Stimulated activated naive CD8-positive, alpha-beta T cell treated with anti-CD3 and anti-CD28 coated beads, Interleukin-15, Interleukin-2, amounts not matched to agents 100 ng/mL and 50 ng/mL, for 24 hours (primary cell): ENCODE data around the gene CHCHD4.

Experiments
- H3K27ac Mint-ChIP-seq: one replicate; pipeline ENCODE4 v1.8.0; 2021; ENCODE audit warnings: mild to moderate bottlenecking, mixed read lengths
- H3K27me3 Mint-ChIP-seq: one replicate; pipeline ENCODE4 v1.8.0; 2021; ENCODE audit warnings: mixed read lengths
- H3K36me3 Mint-ChIP-seq: one replicate; pipeline ENCODE4 v1.8.0; 2021; ENCODE audit warnings: low read depth, mixed read lengths
- H3K4me1 Mint-ChIP-seq: one replicate; pipeline ENCODE4 v1.8.0; 2021; ENCODE audit warnings: low read depth, mixed read lengths
- H3K4me3 Mint-ChIP-seq: one replicate; pipeline ENCODE4 v1.8.0; 2021; ENCODE audit warnings: mild to moderate bottlenecking, mixed read lengths
- H3K9me3 Mint-ChIP-seq: one replicate; pipeline ENCODE4 v1.8.0; 2021; ENCODE audit warnings: mixed read lengths

The CHCHD4 gene

GRCh38 chr3:14153663-14154062, 29.0 kb upstream of the CHCHD4 start:
- Mint-ChIP-seq H3K27ac (no peak overlapping the region), H3K9me3 (no peaks in the 10 kb centered on the region), H3K4me1 (peaks cover 5% of the 10 kb centered on the region), H3K4me3 (no peak overlapping the region), H3K36me3 (peaks cover 42% of the 10 kb centered on the region), H3K27me3 (no peaks in the 10 kb centered on the region)

GRCh38 chr3:14152963-14153355, 28.3 kb upstream of the CHCHD4 start:
- peaks cover 5% of the 10 kb centered on the region for H3K4me1 Mint-ChIP-seq
- no peak overlapping the region for H3K27ac Mint-ChIP-seq
- H3K36me3 Mint-ChIP-seq: peaks cover 36% of the 10 kb centered on the region
- H3K4me3 Mint-ChIP-seq: no peak overlapping the region
- H3K27me3 Mint-ChIP-seq: no peaks in the 10 kb centered on the region
- H3K9me3 Mint-ChIP-seq: no peaks in the 10 kb centered on the region

- Mint-ChIP-seq H3K36me3 (peaks cover 33% of the 10 kb centered on the region), H3K4me3 (no peak overlapping the region), H3K4me1 (peaks cover 5% of the 10 kb centered on the region), H3K27me3 (no peaks in the 10 kb centered on the region), H3K27ac (no peak overlapping the region), H3K9me3 (no peaks in the 10 kb centered on the region)
These were observed 27.7 kb upstream of the CHCHD4 start for GRCh38 chr3:14152233-14152962.

- Mint-ChIP-seq H3K27ac (no peak overlapping the region), H3K27me3 (no peaks in the 10 kb centered on the region), H3K4me1 (peaks cover 5% of the 10 kb centered on the region), H3K4me3 (no peak overlapping the region), H3K9me3 (no peaks in the 10 kb centered on the region), H3K36me3 (peaks cover 35% of the 10 kb centered on the region)
These were observed 26.9 kb upstream of the CHCHD4 start for GRCh38 chr3:14151471-14152083.

GRCh38 chr3:14150491-14151230, 26.0 kb upstream of the CHCHD4 start:
- H3K27me3 Mint-ChIP-seq: no peaks in the 10 kb centered on the region
- peaks cover 30% of the 10 kb centered on the region for H3K36me3 Mint-ChIP-seq
- no peaks in the 10 kb centered on the region for H3K9me3 Mint-ChIP-seq
- peaks cover 2% of the 10 kb centered on the region for H3K4me1 Mint-ChIP-seq
- peak overlapping the region; percentile 43 for H3K27ac Mint-ChIP-seq
- no peak overlapping the region for H3K4me3 Mint-ChIP-seq

- no peak overlapping the region for H3K4me3 Mint-ChIP-seq
- H3K9me3 Mint-ChIP-seq: no peaks in the 10 kb centered on the region
- H3K36me3 Mint-ChIP-seq: peaks cover 34% of the 10 kb centered on the region
- H3K4me1 Mint-ChIP-seq: peaks cover 4% of the 10 kb centered on the region
- peak overlapping the region; percentile 43 for H3K27ac Mint-ChIP-seq
- no peaks in the 10 kb centered on the region for H3K27me3 Mint-ChIP-seq
These were observed 25.4 kb upstream of the CHCHD4 start for GRCh38 chr3:14150078-14150477.

- Mint-ChIP-seq H3K9me3 (no peaks in the 10 kb centered on the region), H3K27ac (no peak overlapping the region), H3K27me3 (no peaks in the 10 kb centered on the region), H3K4me1 (peaks cover 21% of the 10 kb centered on the region), H3K36me3 (peaks cover 27% of the 10 kb centered on the region), H3K4me3 (no peak overlapping the region)
These were observed 23.6 kb upstream of the CHCHD4 start for GRCh38 chr3:14148041-14148985.

- Mint-ChIP-seq H3K4me1 (peaks cover 28% of the 10 kb centered on the region), H3K4me3 (no peak overlapping the region), H3K27ac (no peak overlapping the region), H3K27me3 (no peaks in the 10 kb centered on the region), H3K9me3 (no peaks in the 10 kb centered on the region), H3K36me3 (peaks cover 28% of the 10 kb centered on the region)
These were observed 22.9 kb upstream of the CHCHD4 start for GRCh38 chr3:14147617-14148016.

GRCh38 chr3:14147066-14147435, 22.4 kb upstream of the CHCHD4 start:
- no peak overlapping the region for H3K4me3 Mint-ChIP-seq
- peak overlapping the region; percentile 43 for H3K27ac Mint-ChIP-seq
- H3K9me3 Mint-ChIP-seq: no peaks in the 10 kb centered on the region
- H3K4me1 Mint-ChIP-seq: peaks cover 33% of the 10 kb centered on the region
- H3K36me3 Mint-ChIP-seq: peaks cover 28% of the 10 kb centered on the region
- H3K27me3 Mint-ChIP-seq: no peaks in the 10 kb centered on the region

- H3K36me3 Mint-ChIP-seq: peaks cover 34% of the 10 kb centered on the region
- H3K4me1 Mint-ChIP-seq: peaks cover 39% of the 10 kb centered on the region
- H3K27me3 Mint-ChIP-seq: no peaks in the 10 kb centered on the region
- no peak overlapping the region for H3K4me3 Mint-ChIP-seq
- H3K27ac Mint-ChIP-seq: no peak overlapping the region
- H3K9me3 Mint-ChIP-seq: no peaks in the 10 kb centered on the region
These were observed 21.9 kb upstream of the CHCHD4 start for GRCh38 chr3:14146381-14147065.

- Mint-ChIP-seq H3K27me3 (no peaks in the 10 kb centered on the region), H3K36me3 (peaks cover 32% of the 10 kb centered on the region), H3K4me1 (peaks cover 45% of the 10 kb centered on the region)
These were observed 21.2 kb upstream of the CHCHD4 start for GRCh38 chr3:14145670-14146380.

GRCh38 chr3:14145236-14145635, 20.6 kb upstream of the CHCHD4 start:
- Mint-ChIP-seq H3K4me1 (peaks cover 50% of the 10 kb centered on the region), H3K9me3 (no peaks in the 10 kb centered on the region), H3K27me3 (no peaks in the 10 kb centered on the region), H3K36me3 (peaks cover 37% of the 10 kb centered on the region), H3K4me3 (no peak overlapping the region), H3K27ac (peak overlapping the region; percentile 85)

More at GRCh38 chr3:14145670-14146380, 21.2 kb upstream of the CHCHD4 start:
- H3K9me3 Mint-ChIP-seq: no peaks in the 10 kb centered on the region
- no peak overlapping the region for H3K27ac Mint-ChIP-seq
- no peak overlapping the region for H3K4me3 Mint-ChIP-seq

GRCh38 chr3:14144423-14145075, 19.9 kb upstream of the CHCHD4 start:
- Mint-ChIP-seq H3K4me3 (peak overlapping the region; percentile 60), H3K27ac (peak overlapping the region; percentile 91), H3K27me3 (no peaks in the 10 kb centered on the region), H3K9me3 (no peaks in the 10 kb centered on the region), H3K4me1 (peaks cover 50% of the 10 kb centered on the region), H3K36me3 (peaks cover 40% of the 10 kb centered on the region)
